RWPE1 (cell line): ENCODE results near the gene COL5A1.
"Not testable (repeated sequence)": the region's sequence is repeated elsewhere in the genome, so short reads cannot be mapped to it uniquely, and the experiment has no call there.

Experiments
- CTCF ChIA-PET: fragments of 350-600 bp; sonication (Branson Sonifier 250); formaldehyde crosslinking; extraction: SDS; loops from one replicate; lab custom pipeline; 2021; lab: Yijun Ruan, JAX
- POLR2A ChIA-PET: fragments of 400-600 bp; formaldehyde crosslinking; extraction: SDS; loops from one replicate; lab custom pipeline; 2020; ENCODE audit warnings: antibody characterized with exemption; ENCODE audit not compliant: low non-redundant PET; lab: Yijun Ruan, JAX
- DNase-seq: peaks from one replicate; pipeline ENCODE4 v3.0.0; 2012; ENCODE audit warnings: low spot score
- H3K27ac ChIP-seq: fragments of 450-650 bp; 2 replicates; pipeline ENCODE4 v1.5.1; 2017
- CTCF ChIP-seq: fragments of 450-650 bp; conservative IDR thresholded peaks from 2 replicates; pipeline ENCODE4 v1.5.1; 2017; ENCODE audit warnings: low read depth, mild to moderate bottlenecking

COL5A1 gene

GRCh38 chr9:134682026-134682425 lies 40.4 kb downstream of the COL5A1 start:
- TF ChIP-seq CTCF: no peak
- peak overlapping the region; percentile 1; the same call in 1 of the 2 replicates for H3K27ac ChIP-seq
- ChIA-PET POLR2A (no interaction called here), CTCF (no interaction called here)
- DNase-seq: no peak

- ChIA-PET CTCF (interaction anchor here (0.6 to 1.2 kb wide), 2 partner anchors 233 to 281 kb away, joined by 3 read pairs; no protein-coding TSS in a partner anchor), POLR2A (no interaction called here)
- no peak for TF ChIP-seq CTCF
These were observed 41.2 kb downstream of the COL5A1 start for GRCh38 chr9:134682651-134683364.

GRCh38 chr9:134683714-134684374 lies 42.2 kb downstream of the COL5A1 start:
- CTCF ChIA-PET: interaction anchor here (0.6 to 1.2 kb wide), 3 partner anchors 234 to 282 kb away, joined by 3 read pairs; no protein-coding TSS in a partner anchor
- DNase-seq: no peak

More at GRCh38 chr9:134682651-134683364, 41.2 kb downstream of the COL5A1 start:
- no peak overlapping the region; the same call in 1 of the 2 replicates for H3K27ac ChIP-seq
- DNase-seq: no peak

GRCh38 chr9:134684375-134684723 lies 42.7 kb downstream of the COL5A1 start:
- ChIA-PET POLR2A (no interaction called here), CTCF (interaction anchor here (0.6 kb wide), 1 partner anchor 241 kb away, joined by 3 read pairs; no protein-coding TSS in a partner anchor)
- no peak overlapping the region for H3K27ac ChIP-seq
- no peak for DNase-seq
- no peak for TF ChIP-seq CTCF

More at GRCh38 chr9:134683714-134684374, 42.2 kb downstream of the COL5A1 start:
- H3K27ac ChIP-seq: no peak overlapping the region
- POLR2A ChIA-PET: no interaction called here
- no peak for TF ChIP-seq CTCF

- H3K27ac ChIP-seq, POLR2A ChIA-PET, CTCF ChIA-PET, DNase-seq: not testable (repeated sequence)
These were observed 43.3 kb downstream of the COL5A1 start for GRCh38 chr9:134684941-134685340.

GRCh38 chr9:134685784-134686183 lies 44.2 kb downstream of the COL5A1 start:
- POLR2A ChIA-PET: no interaction called here
- CTCF ChIA-PET: interaction anchor here (0.6 kb wide), 1 partner anchor 280 kb away, joined by 3 read pairs; no protein-coding TSS in a partner anchor

More at GRCh38 chr9:134685784-134686183, 44.2 kb downstream of the COL5A1 start:
- no peak for TF ChIP-seq CTCF
- no peak for DNase-seq
- H3K27ac ChIP-seq: no peak overlapping the region
